Heart left ventricle (tissue), 16 donors: Measurements from ENCODE around the gene GNL1. TPM values are rescaled to one million over a fixed set of nuclear protein-coding genes. Genes with fewer than 3 reads are reported as not detected.
"Not testable (repeated sequence)": the region's sequence is repeated elsewhere in the genome, so short reads cannot be mapped to it uniquely, and the experiment has no call there.

Experiments
- ATAC-seq, 4 donors: fragments of 200-7000 bp; cut with Tn5 transposase; one replicate each; pipeline ENCODE4 v1.9.1; 2020 to 2022; ENCODE audit warnings: moderate library complexity in 4 of 4, mild to moderate bottlenecking in 3 of 4, moderate number of reproducible peaks in 1 of 4
- DNase-seq, 5 donors: peaks; one replicate each; pipeline ENCODE4 v3.0.0-alpha.2; 2020
- H3K27ac ChIP-seq, 12 donors: fragments of 200-600 bp; sonication (generic) in 4 of 12; one replicate each; pipeline versions ENCODE4 v1.5.0 to v1.8.0; 2016 to 2022; ENCODE audit warnings: mild to moderate bottlenecking in 2 of 12
- H3K27me3 ChIP-seq, 9 donors: fragments of 200-600 bp; sonication (generic) in 2 of 9; one replicate each; pipeline versions ENCODE4 v1.5.1 to v1.8.0; 2016 to 2022; ENCODE audit warnings: mild to moderate bottlenecking in 3 of 9
- H3K36me3 ChIP-seq, 9 donors: fragments of 200-600 bp; sonication (generic) in 2 of 9; one replicate each; pipeline versions ENCODE4 v1.5.0 to v1.8.0; 2018 to 2022; ENCODE audit warnings: mild to moderate bottlenecking in 2 of 9
- H3K4me1 ChIP-seq, 12 donors: fragments of 200-600 bp; sonication (generic) in 4 of 12; one replicate each; pipeline versions ENCODE4 v1.5.0 to v1.8.0; 2016 to 2022; ENCODE audit warnings: mild to moderate bottlenecking in 3 of 12
- H3K4me3 ChIP-seq, 12 donors: fragments of 200-600 bp; sonication (generic) in 4 of 12; one replicate each; pipeline versions ENCODE4 v1.5.0 to v1.8.0; 2017 to 2022; ENCODE audit warnings: mild to moderate bottlenecking in 9 of 12, moderate library complexity in 4 of 12
- H3K9me3 ChIP-seq, 12 donors: fragments of 200-600 bp; sonication (generic) in 4 of 12; one replicate each; pipeline versions ENCODE4 v1.5.0 to v1.8.0; 2016 to 2022; ENCODE audit warnings: mild to moderate bottlenecking in 1 of 12
- CTCF ChIP-seq, 12 donors: fragments of 200-600 bp; sonication (generic) in 4 of 12; IDR thresholded peaks; one replicate each; pipeline versions ENCODE4 v1.5.0 to v1.8.0; 2018 to 2022; ENCODE audit warnings: antibody characterized with exemption in 12 of 12, mild to moderate bottlenecking in 5 of 12
- POLR2A ChIP-seq, 2 donors: fragments of 450-650 bp; IDR thresholded peaks; one replicate each; pipeline ENCODE4 v1.6.1; 2017; ENCODE audit warnings: antibody characterized with exemption in 2 of 2, mild to moderate bottlenecking in 2 of 2, moderate library complexity in 2 of 2
- WGBS, 4 donors: extraction: QIAGEN DNeasy Blood & Tissue Kit in 2 of 4; methylation state at CpG; one replicate each; pipeline versions ENCODE4 v1.1.5 to v1.1.7; 2013 to 2018; 5-methylcytosine and 5-hydroxymethylcytosine counted together
- intact Hi-C, 10 donors: fragments of 100-400 bp; cut with DNase I; formaldehyde crosslinking; loops; one replicate each; pipeline versions ENCODE4 v1.11.1 to v1.14.2; 2022
- polyA plus RNA-seq, 2 donors: library from polyadenylated mRNA; stranded (reverse); fragments of 200-250 nt; gene quantifications; one replicate each; pipeline ENCODE4 v1.2.3, GENCODE V29; 2013
- total RNA-seq, 9 donors: library from RNA; depleted of rRNA in 2 of 9; stranded (reverse); fragments of >200 nt in 2 of 9; fragmentation: NEBNext Ultra II Directional in 3 of 9; extraction: Animal tissue kit (Norgen Biotek cat#: 25700) in 3 of 9; gene quantifications; one replicate each; pipeline versions ENCODE4 v1.1.0 to v1.2.4, GENCODE V29; 2016 to 2023
- donor health status: ischemic (EF 13 %, LVEDD 7.1; RV severe dilation, severe dysfunction).
- donor health status: healthy with polysubstance abuse.
- donor health status: DM: no; HTN: yes; CAD: no.
- donor health status: DM: no; HTN: no; CAD: no.
- donor health status: ischemic (EF 25% LVEDD 6.9; RV normal size, moderate dysfunction).
- donor health status: ischemic (EF 25% LVEDD 5.7; RV mildly dilated, moderate dysfunction).
- donor health status: healthy.
- donor health status: DM: yes; HTN: yes; CAD: no.
- donor health status: ischemic (EF 35%, LVEDD 5.7; RV mildly dilated, moderate dysfunction).
- donor health status: nonischemic (EF 11% LVEDD 7.7; RV severe dilation, severe dysfunction).
- donor health status: DM: yes; HTN: yes; CAD: no.
- donor health status: PGD.
- donor health status: ischemic (EF 29% LVEDD 5.4; RV normal size, mild dysfunction).
- donor health status: nonischemic (EF 23%, LVEDD 6.1; RV moderate dilation, normal function).

The GNL1 gene
- total and polyA plus RNA-seq, 11 donors, result 9.1 to 33.5 (median 17.7) TPM

- Histone ChIP-seq H3K36me3 (peaks cover 0 to 34% (median 32%) of the 10 kb centered on the region in 9 donors), H3K4me1 (peaks cover 0 to 72% (median 18%) of the 10 kb centered on the region in 12 donors), H3K27me3 (no peaks in the 10 kb centered on the region), H3K9me3 (no peaks in the 10 kb centered on the region), H3K4me3 (no peak overlapping the region), H3K27ac (peak overlapping the region in 10 of 12 donors; percentile 26 to 77 (median 56))
- no peak for ATAC-seq
- TF ChIP-seq CTCF (IDR thresholded peaks at IDR 0.05), result no peak
- TF ChIP-seq POLR2A (IDR thresholded peaks at IDR 0.05), result no peak
- intact Hi-C loops, result no loop called here
- WGBS, 4 donors, result 84 to 91% (median 88%) methylated on average over 4 of the region's 4 CpGs
- no peak for DNase-seq
Measured at GRCh38 chr6:30495993-30496392, 60.3 kb downstream of the GNL1 start.

GRCh38 chr6:30495060-30495459, 61.2 kb downstream of the GNL1 start:
- Histone ChIP-seq H3K36me3 (peaks cover 0 to 43% (median 41%) of the 10 kb centered on the region in 9 donors), H3K4me1 (peaks cover 0 to 70% (median 22%) of the 10 kb centered on the region in 12 donors), H3K27ac (peak overlapping the region in 6 of 12 donors; percentile 35 to 77 (median 68))
- WGBS, 4 donors, result 83 to 89% (median 85%) methylated on average over 4 of the region's 4 CpGs
- H3K4me3 ChIP-seq, DNase-seq, H3K27me3 ChIP-seq, H3K9me3 ChIP-seq, intact Hi-C loops, ATAC-seq: not testable (repeated sequence)

- WGBS, 4 donors, result 79 to 88% (median 84%) methylated on average over 8 of the region's 8 CpGs
- Histone ChIP-seq H3K36me3 (peaks cover 0 to 47% (median 42%) of the 10 kb centered on the region in 9 donors), H3K27me3 (no peaks in the 10 kb centered on the region), H3K4me3 (no peak overlapping the region), H3K4me1 (peaks cover 0 to 70% (median 19%) of the 10 kb centered on the region in 12 donors), H3K27ac (peak overlapping the region in 3 of 12 donors; percentile 23 to 77 (median 67)), H3K9me3 (no peaks in the 10 kb centered on the region)
- intact Hi-C loops, result no loop called here
- ATAC-seq, result no peak
- no peak for TF ChIP-seq POLR2A (IDR thresholded peaks at IDR 0.05)
- TF ChIP-seq CTCF (IDR thresholded peaks at IDR 0.05), result no peak
- DNase-seq, result no peak
Measured at GRCh38 chr6:30494291-30494861, 61.9 kb downstream of the GNL1 start.

GRCh38 chr6:30493643-30494250, 62.5 kb downstream of the GNL1 start:
- Histone ChIP-seq H3K4me3 (peak overlapping the region in 3 of 12 donors; percentile 9 to 96 (median 90)), H3K9me3 (no peaks in the 10 kb centered on the region), H3K4me1 (peaks cover 0 to 70% (median 19%) of the 10 kb centered on the region in 12 donors), H3K27me3 (no peaks in the 10 kb centered on the region), H3K36me3 (peaks cover 0 to 47% (median 42%) of the 10 kb centered on the region in 9 donors), H3K27ac (peak overlapping the region in 2 of 12 donors; percentile 23 to 77)
- intact Hi-C loops, result no loop called here
- ATAC-seq, result no peak
- no peak for DNase-seq
- TF ChIP-seq POLR2A (IDR thresholded peaks at IDR 0.05) (no peak), CTCF (IDR thresholded peaks at IDR 0.05) (peak in 1 of 12 donors; percentile 13)
- WGBS, 4 donors, result 66 to 86% (median 76%) methylated on average over 4 to 8 of the region's 8 CpGs
